Naive B cell (primary cell): Measurements from ENCODE around the gene HYAL3. TPM values are rescaled to one million over a fixed set of nuclear protein-coding genes. Genes with fewer than 3 reads are reported as not detected.
A peak's percentile ranks its signal among the peaks of the same experiment; 100 is the strongest.

Experiments used
- ATAC-seq, 2 donors: fragments of 150-1000 bp; cut with Tn5 transposase; 2 replicates each; pipeline ENCODE4 v1.10.0; 2021; ENCODE audit warnings: low read depth in 2 of 2, mild to moderate bottlenecking in 2 of 2, moderate library complexity in 2 of 2
- DNase-seq: peaks from one replicate; pipeline ENCODE4 v3.0.0; 2022
- H3K27ac Mint-ChIP-seq, 6 donors: one replicate each; pipeline ENCODE4 v1.8.0; 2020 to 2022; ENCODE audit warnings: mild to moderate bottlenecking in 6 of 6, mixed read lengths in 6 of 6, moderate library complexity in 5 of 6, inconsistent platforms in 2 of 6
- H3K27me3 Mint-ChIP-seq, 3 donors: one replicate each; pipeline ENCODE4 v1.8.0; 2021 to 2022; ENCODE audit warnings: mixed read lengths in 3 of 3, mild to moderate bottlenecking in 1 of 3
- H3K36me3 Mint-ChIP-seq, 2 donors: one replicate each; pipeline ENCODE4 v1.8.0; 2020 to 2022; ENCODE audit warnings: mixed read lengths in 2 of 2, inconsistent platforms in 1 of 2, mild to moderate bottlenecking in 1 of 2
- H3K4me1 Mint-ChIP-seq, 3 donors: one replicate each; pipeline ENCODE4 v1.8.0; 2020 to 2022; ENCODE audit warnings: mixed read lengths in 3 of 3, inconsistent platforms in 1 of 3, mild to moderate bottlenecking in 1 of 3, moderate library complexity in 1 of 3
- H3K4me3 Mint-ChIP-seq, 8 donors: one replicate each; pipeline ENCODE4 v1.8.0; 2020 to 2022; ENCODE audit warnings: mild to moderate bottlenecking in 8 of 8, mixed read lengths in 8 of 8, moderate library complexity in 8 of 8, inconsistent platforms in 2 of 8
- H3K9me3 Mint-ChIP-seq, 7 donors: one replicate each; pipeline ENCODE4 v1.8.0; 2020 to 2022; ENCODE audit warnings: mixed read lengths in 7 of 7, mild to moderate bottlenecking in 5 of 7, inconsistent platforms in 2 of 7, moderate library complexity in 1 of 7
- polyA plus RNA-seq, 6 donors: library from polyadenylated mRNA; unstranded; fragments of 300-500 nt; fragmentation: Illumina TruSeq; gene quantifications; one replicate each; pipeline ENCODE4 v1.2.3, GENCODE V29; 2021; ENCODE audit warnings: low read depth in 6 of 6

HYAL3 gene
- polyA plus RNA-seq, 6 donors from 2014 or later: 0.93 to 2.8 (median 1.6) TPM; not detected in 1

GRCh38 chr3:50324351-50325112 is 25.3 kb upstream of the HYAL3 start:
- DNase-seq (peak; percentile 60), ATAC-seq (peak in 1 of 2 donors; percentile 10)
- H3K4me3 Mint-ChIP-seq: peak overlapping the region in 3 of 8 donors; percentile 29 to 89 (median 50)
- peak overlapping the region in 3 of 6 donors; percentile 39 to 78 (median 72) for H3K27ac Mint-ChIP-seq
- no peaks in the 10 kb centered on the region for H3K36me3 Mint-ChIP-seq
- no peaks in the 10 kb centered on the region for H3K9me3 Mint-ChIP-seq
- H3K4me1 Mint-ChIP-seq: peaks cover 25 to 52% (median 46%) of the 10 kb centered on the region in 3 donors
- no peaks in the 10 kb centered on the region for H3K27me3 Mint-ChIP-seq

GRCh38 chr3:50323614-50324199 is 24.5 kb upstream of the HYAL3 start:
- H3K9me3 Mint-ChIP-seq: no peaks in the 10 kb centered on the region
- peaks cover 33 to 58% (median 49%) of the 10 kb centered on the region in 3 donors for H3K4me1 Mint-ChIP-seq
- DNase-seq: no peak
- no peak for ATAC-seq
- H3K27ac Mint-ChIP-seq: peak overlapping the region in 3 of 6 donors; percentile 27 to 69 (median 47)
- H3K4me3 Mint-ChIP-seq: peak overlapping the region in 1 of 8 donors; percentile 87
- H3K36me3 Mint-ChIP-seq: no peaks in the 10 kb centered on the region
- H3K27me3 Mint-ChIP-seq: no peaks in the 10 kb centered on the region

GRCh38 chr3:50323092-50323600 is 23.9 kb upstream of the HYAL3 start:
- ATAC-seq (no peak), DNase-seq (no peak)
- H3K9me3 Mint-ChIP-seq: no peaks in the 10 kb centered on the region
- H3K27me3 Mint-ChIP-seq: no peaks in the 10 kb centered on the region
- H3K27ac Mint-ChIP-seq: peak overlapping the region in 3 of 6 donors; percentile 57 to 69 (median 66)
- H3K4me1 Mint-ChIP-seq: peaks cover 36 to 57% (median 51%) of the 10 kb centered on the region in 3 donors
- no peaks in the 10 kb centered on the region for H3K36me3 Mint-ChIP-seq
- peak overlapping the region; percentile 15 to 88 (median 64) for H3K4me3 Mint-ChIP-seq

- Mint-ChIP-seq H3K4me3 (peak within 1 kb of the TSS; percentile 87 to 95 (median 88)), H3K9me3 (no peaks in the 10 kb centered on the region), H3K27me3 (no peaks in the 10 kb centered on the region), H3K4me1 (peaks cover 33 to 57% (median 50%) of the 10 kb centered on the region in 3 donors), H3K27ac (peak within 1 kb of the TSS; percentile 92 to 98 (median 96)), H3K36me3 (no peaks in the 10 kb centered on the region)
- DNase-seq (no peak), ATAC-seq (no peak)
These were observed 23.3 kb upstream of the HYAL3 start, which contains the start of gene HYAL2 for GRCh38 chr3:50322386-50323091. Gene HYAL2 (minus strand): TSS chr3:50322745. CDS start chr3:50320489, 2,256 bp downstream.

GRCh38 chr3:50322115-50322385 is 22.8 kb upstream of the HYAL3 start:
- Mint-ChIP-seq H3K27ac (peak overlapping the region in 3 of 6 donors; percentile 67 to 97 (median 95)), H3K4me1 (peaks cover 32 to 52% (median 50%) of the 10 kb centered on the region in 3 donors), H3K36me3 (no peaks in the 10 kb centered on the region), H3K4me3 (peak overlapping the region in 6 of 8 donors; percentile 87 to 91 (median 88)), H3K27me3 (no peaks in the 10 kb centered on the region), H3K9me3 (no peaks in the 10 kb centered on the region)
- ATAC-seq (no peak), DNase-seq (no peak)

GRCh38 chr3:50321336-50322114 is 22.3 kb upstream of the HYAL3 start:
- Mint-ChIP-seq H3K27ac (peak overlapping the region; percentile 92 to 98 (median 96)), H3K4me1 (peaks cover 31 to 47% (median 45%) of the 10 kb centered on the region in 3 donors), H3K4me3 (peak overlapping the region; percentile 87 to 95 (median 88)), H3K27me3 (no peaks in the 10 kb centered on the region), H3K36me3 (no peaks in the 10 kb centered on the region), H3K9me3 (no peaks in the 10 kb centered on the region)
- peak; percentile 81 to 84 for ATAC-seq
- peak; percentile 86 for DNase-seq

GRCh38 chr3:50320853-50321335 is 21.7 kb upstream of the HYAL3 start:
- no peak for DNase-seq
- Mint-ChIP-seq H3K9me3 (no peaks in the 10 kb centered on the region), H3K27ac (peak overlapping the region in 4 of 6 donors; percentile 88 to 94 (median 92)), H3K4me1 (peaks cover 34 to 47% (median 40%) of the 10 kb centered on the region in 3 donors), H3K27me3 (no peaks in the 10 kb centered on the region), H3K4me3 (peak overlapping the region; percentile 82 to 97 (median 94)), H3K36me3 (no peaks in the 10 kb centered on the region)
- ATAC-seq: peak; percentile 63 to 66

GRCh38 chr3:50319894-50320625 is 20.9 kb upstream of the HYAL3 start:
- H3K4me1 Mint-ChIP-seq: peaks cover 33 to 45% (median 34%) of the 10 kb centered on the region in 3 donors
- peak overlapping the region; percentile 82 to 97 (median 94) for H3K4me3 Mint-ChIP-seq
- DNase-seq: no peak
- no peaks in the 10 kb centered on the region for H3K9me3 Mint-ChIP-seq
- H3K36me3 Mint-ChIP-seq: no peaks in the 10 kb centered on the region
- peak overlapping the region in 3 of 6 donors; percentile 54 to 92 (median 70) for H3K27ac Mint-ChIP-seq
- no peaks in the 10 kb centered on the region for H3K27me3 Mint-ChIP-seq
- ATAC-seq: no peak

GRCh38 chr3:50319181-50319893 is 20.1 kb upstream of the HYAL3 start:
- ATAC-seq (no peak), DNase-seq (no peak)
- Mint-ChIP-seq H3K9me3 (no peaks in the 10 kb centered on the region), H3K4me3 (peak overlapping the region in 7 of 8 donors; percentile 10 to 97 (median 55)), H3K4me1 (peaks cover 26 to 38% (median 27%) of the 10 kb centered on the region in 3 donors), H3K36me3 (no peaks in the 10 kb centered on the region), H3K27ac (peak overlapping the region in 2 of 6 donors; percentile 54 to 81), H3K27me3 (no peaks in the 10 kb centered on the region)

GRCh38 chr3:50318615-50319014 is 19.4 kb upstream of the HYAL3 start:
- Mint-ChIP-seq H3K4me1 (peaks cover 26 to 40% (median 27%) of the 10 kb centered on the region in 3 donors), H3K4me3 (peak overlapping the region in 7 of 8 donors; percentile 12 to 97 (median 52)), H3K9me3 (no peaks in the 10 kb centered on the region), H3K27me3 (no peaks in the 10 kb centered on the region), H3K36me3 (no peaks in the 10 kb centered on the region), H3K27ac (no peak overlapping the region)
- DNase-seq: no peak
- ATAC-seq: no peak

GRCh38 chr3:50318163-50318562 is 19.0 kb upstream of the HYAL3 start:
- Mint-ChIP-seq H3K4me1 (peaks cover 26 to 36% (median 26%) of the 10 kb centered on the region in 3 donors), H3K27ac (no peak overlapping the region), H3K27me3 (no peaks in the 10 kb centered on the region), H3K9me3 (no peaks in the 10 kb centered on the region), H3K36me3 (no peaks in the 10 kb centered on the region), H3K4me3 (peak overlapping the region in 1 of 8 donors; percentile 97)
- no peak for ATAC-seq
- no peak for DNase-seq
